Sigmoid colon (tissue), 4 donors: ENCODE measurements around the gene AEN.

ENCODE experiments used
- CTCF ChIP-seq, 4 experiments: fragments of 450-650 bp in 3 of 4; fragments of 200-600 bp in 1 of 4; IDR thresholded peaks; one replicate each; pipeline ENCODE4 v1.5.1; 2016 to 2019; ENCODE audit warnings: antibody characterized with exemption in 4 of 4, mild to moderate bottlenecking in 3 of 4, moderate library complexity in 2 of 4
- EP300 ChIP-seq, 4 donors: sonication (generic); formaldehyde crosslinking; IDR thresholded peaks; one replicate each; pipeline ENCODE4 v1.6.1; 2017; ENCODE audit warnings: antibody characterized with exemption in 4 of 4
- POLR2A ChIP-seq, 2 donors: fragments of 450-650 bp; IDR thresholded peaks; one replicate each; pipeline ENCODE4 v1.6.1; 2016; ENCODE audit warnings: antibody characterized with exemption in 2 of 2, mild to moderate bottlenecking in 2 of 2, moderate library complexity in 2 of 2

- TF ChIP-seq CTCF (IDR thresholded peaks at IDR 0.05) (no peak), EP300 (IDR thresholded peaks at IDR 0.05) (no peak), POLR2A (IDR thresholded peaks at IDR 0.05) (no peak)
Observed at GRCh38 chr15:88658070-88658965, 37.2 kb downstream of the AEN start.
